Kasumi-1 (cell line): Measurements from ENCODE around the gene LRIT3.

ENCODE experiments used
- DNase-seq, 2 experiments: peaks; one replicate each; lab custom pipeline; 2025; lab: John Stamatoyannopoulos, UW

Gene LRIT3

DNA sequence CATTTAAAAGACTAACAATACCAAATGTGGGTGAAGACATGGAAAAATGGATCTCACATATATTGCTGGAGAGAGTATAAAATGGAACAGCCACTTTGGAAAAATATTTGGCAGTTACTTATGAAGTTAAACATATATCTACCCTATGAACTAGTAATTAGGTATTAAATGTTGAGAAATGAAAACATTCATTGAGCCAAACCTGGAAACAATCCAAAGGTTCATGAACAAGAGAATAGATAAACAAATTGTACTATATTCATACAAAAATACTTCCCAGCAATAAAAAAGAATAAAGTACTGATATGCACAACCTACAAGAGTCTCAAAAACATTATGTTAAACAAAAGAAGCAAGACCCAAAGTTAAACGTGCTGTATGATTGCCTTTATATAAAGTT is 60.8 kb downstream of the LRIT3 start:
- DNase-seq: no peak

DNA sequence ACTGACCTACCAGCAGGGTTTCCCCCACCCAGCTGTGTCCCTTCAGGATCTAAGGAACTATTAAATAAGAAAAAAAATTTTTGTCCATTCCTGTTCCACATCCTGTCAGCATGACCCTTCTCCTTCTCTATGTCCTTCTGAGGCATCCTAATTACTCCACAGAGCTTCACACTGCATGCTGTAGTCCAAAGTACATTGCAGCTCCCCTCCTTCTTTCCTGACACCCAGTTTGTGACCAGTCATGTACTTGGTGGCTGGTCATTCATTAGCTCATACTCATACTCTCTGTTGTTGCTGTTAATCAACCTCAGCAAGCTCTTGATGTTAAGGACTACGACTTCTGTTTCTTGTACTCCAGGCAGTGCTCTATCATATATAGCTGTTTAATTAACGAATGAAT is 62.3 kb downstream of the LRIT3 start:
- no peak for DNase-seq

DNA sequence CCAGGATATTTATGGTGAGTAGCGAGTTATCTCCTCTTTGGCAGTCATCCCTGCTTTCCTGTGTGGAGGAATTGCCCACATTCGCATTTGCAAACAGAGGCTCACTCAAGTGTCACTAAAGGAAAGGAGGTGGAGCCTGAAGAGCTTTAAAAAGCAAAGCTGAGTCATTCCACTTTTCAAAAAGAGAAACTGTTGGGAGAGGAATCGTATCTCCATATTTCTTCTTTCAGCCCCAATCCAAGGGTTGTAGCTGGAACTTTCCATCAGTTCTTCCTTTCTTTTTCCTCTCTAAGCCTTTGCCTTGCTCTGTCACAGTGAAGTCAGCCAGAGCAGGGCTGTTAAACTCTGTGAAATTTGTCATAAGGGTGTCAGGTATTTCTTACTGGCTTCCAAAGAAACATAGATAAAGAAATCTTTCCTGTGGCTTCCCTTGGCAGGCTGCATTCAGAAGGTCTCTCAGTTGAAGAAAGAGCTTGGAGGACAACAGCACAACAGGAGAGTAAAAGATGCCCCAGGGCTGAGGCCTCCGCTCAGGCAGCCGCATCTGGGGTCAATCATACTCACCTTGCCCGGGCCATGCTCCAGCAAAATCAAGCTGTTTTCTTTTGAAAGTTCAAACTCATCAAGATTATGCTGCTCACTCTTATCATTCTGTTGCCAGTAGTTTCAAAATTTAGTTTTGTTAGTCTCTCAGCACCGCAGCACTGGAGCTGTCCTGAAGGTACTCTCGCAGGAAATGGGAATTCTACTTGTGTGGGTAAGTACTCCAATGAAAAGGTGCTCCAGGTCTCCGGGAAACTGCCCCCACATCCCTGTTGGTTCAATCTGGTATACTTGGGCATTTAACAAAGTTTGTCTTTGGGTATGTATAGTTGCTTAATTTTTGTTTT is 65.0 kb downstream of the LRIT3 start, which contains the start of gene EGF:
TSS of gene EGF (plus strand) at position 178 of the 890 bp plus-strand sequence. CDS start at position 631, 453 bp downstream.
- DNase-seq: no peak

DNA sequence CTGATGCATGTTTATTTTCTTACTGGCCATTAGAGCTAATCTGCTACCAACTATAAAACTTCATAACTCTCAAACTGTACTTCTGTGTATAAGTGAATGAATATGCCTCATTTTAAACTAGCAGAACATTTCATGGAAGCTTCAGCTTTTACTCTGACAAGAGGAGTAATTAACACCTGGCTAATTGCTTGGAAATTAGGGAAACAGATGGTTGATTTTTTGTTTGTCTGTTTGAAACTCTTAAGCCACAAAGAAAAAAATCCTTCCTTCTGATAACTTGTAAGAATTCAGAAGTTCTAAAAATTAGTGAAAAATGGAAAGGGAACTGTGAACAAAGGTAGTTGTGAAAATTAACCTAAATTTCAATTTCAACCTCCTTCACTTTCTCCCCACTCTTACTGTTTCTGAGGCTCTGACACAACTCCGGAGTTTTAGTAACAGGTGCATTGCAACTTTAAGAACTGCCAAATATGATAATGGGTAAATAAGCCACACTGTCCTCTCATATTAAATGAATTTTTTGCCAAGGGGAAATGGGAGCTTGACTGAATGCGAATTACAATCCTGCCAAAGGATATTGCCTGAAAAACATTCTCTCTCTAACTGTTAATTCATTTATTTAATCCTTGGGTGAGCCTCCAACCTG is 65.8 kb downstream of the LRIT3 start:
- no peak for DNase-seq

DNA sequence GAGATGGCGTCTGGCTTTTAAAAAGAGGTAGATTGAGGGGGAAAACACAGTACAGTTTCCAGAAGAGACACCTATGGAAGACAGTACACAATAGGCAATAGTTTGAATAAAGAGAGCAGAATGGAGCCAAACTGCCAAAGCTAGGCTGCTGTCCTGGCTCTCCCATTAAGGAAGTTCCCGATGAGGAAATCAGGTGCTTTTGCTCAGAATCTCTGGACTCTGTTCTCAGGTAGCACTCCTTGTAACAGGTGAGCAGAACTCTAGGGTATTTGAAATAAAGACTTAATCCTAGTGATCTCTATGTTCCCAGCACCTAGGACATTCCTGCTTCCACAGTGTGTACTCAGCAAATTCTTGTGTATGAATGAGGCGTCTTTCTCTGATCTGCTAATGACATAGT is 66.4 kb downstream of the LRIT3 start:
- DNase-seq: no peak

DNA sequence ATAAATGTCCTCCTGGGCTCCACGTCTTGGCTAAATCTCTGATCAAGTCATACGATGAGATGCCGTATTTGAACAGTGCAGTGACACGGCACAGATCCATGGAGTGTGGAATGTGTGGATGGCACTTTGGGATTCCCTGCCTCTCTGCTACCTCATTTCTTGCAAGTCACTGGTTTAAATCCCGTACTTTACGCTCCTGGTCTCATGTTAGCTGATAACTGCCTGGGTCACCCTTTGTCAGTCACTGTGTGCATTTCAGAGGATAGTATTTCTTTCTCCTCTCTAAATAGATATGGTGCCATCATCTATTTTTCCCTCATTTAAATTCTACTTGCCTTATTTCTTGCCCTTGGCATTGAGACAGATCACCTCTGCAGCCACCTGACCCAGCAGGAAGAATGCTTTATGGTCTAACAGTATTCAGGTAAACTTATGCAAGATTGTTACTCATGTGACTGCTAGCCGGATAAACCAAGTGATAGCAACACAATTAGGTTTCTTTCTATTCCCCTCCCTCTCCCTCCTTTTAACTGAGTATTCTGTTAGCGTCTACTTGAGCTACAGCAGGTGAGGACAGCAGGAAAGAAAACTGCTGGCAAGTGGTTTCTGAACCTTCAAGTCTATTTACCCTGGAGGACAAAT is 67.6 kb downstream of the LRIT3 start:
- DNase-seq: no peak

DNA sequence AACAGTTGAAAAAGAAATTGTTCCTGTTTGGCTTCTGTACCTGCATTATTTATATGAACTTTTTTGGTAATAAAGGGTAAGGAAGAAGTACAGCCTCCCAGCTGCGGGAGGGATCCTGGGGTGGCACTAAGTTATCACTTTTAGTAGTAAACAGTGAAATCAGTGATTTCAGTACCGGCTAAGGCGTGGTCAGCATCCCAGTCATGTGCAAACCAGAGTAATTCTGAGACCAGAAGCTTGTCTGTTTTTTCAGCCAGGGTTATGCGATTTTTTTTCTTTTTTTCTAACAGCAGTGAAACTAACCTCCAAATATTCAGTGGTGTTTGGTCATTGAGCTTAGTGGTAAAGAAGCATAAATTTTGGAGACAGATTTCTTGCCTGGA is 68.1 kb downstream of the LRIT3 start:
- no peak for DNase-seq

DNA sequence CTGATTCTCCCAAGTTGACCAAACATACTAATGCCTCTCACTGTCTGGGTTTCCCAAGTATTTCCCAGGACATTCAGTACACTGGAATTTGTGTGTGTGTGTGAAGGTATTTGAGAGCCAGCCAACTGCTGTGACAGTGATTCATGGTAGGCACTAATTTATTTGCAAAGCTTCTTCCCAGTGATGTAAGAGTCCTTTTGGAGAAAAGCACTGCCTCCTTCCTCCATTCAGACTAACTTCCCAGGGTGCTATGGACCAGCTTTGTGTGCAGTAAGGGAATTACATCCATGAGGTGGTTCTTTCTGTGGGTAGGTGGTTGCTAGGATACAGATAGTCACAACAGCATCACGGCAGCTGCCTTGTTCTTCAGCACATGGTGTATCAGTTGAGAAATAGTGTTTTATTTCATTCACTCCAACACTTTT is 73.5 kb downstream of the LRIT3 start:
- DNase-seq: no peak
